ENCODE measurements around the gene NAPA. TPM values are rescaled to one million over a fixed set of nuclear protein-coding genes. Genes with fewer than 3 reads are reported as not detected.

Gene NAPA
- total RNA-seq, 4 donors from 2014 or later: 146 to 354 (median 213) TPM

DNA sequence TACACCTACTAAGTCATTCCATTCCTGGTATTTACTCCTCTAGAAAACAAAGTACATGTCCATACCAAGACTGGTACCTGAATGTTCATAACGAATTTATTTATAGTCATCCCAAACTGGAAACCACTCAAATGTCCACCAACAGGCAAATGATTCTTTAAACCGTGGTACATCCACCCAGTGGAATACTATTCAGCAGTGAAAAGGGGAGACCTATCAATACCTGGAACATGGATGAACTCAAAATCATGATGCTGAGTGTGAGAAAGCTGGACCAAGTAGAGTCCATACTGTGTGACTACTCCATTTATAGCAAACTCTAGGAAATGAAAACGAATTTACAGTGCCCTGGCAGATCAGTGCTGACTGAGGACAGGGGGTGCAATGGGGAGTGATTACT lies 11.9 kb upstream of the NAPA start:
- Histone ChIP-seq H3K9me3 (no peaks in the 10 kb centered on the region), H3K36me3 (no peaks in the 10 kb centered on the region), H3K4me3 (replicated peaks in 1 of 3) (no peak overlapping the region), H3K27ac (no peak overlapping the region), H3K27me3 (no peaks in the 10 kb centered on the region), H3K4me1 (peaks cover 12 to 20% of the 10 kb centered on the region in 2 donors)
- DNase-seq: no peak
- intact Hi-C loops (cut with DNase I): no loop called here
- TF ChIP-seq POLR2A (IDR thresholded peaks at IDR 0.05): no peak
- TF ChIP-seq, protein P1, sequence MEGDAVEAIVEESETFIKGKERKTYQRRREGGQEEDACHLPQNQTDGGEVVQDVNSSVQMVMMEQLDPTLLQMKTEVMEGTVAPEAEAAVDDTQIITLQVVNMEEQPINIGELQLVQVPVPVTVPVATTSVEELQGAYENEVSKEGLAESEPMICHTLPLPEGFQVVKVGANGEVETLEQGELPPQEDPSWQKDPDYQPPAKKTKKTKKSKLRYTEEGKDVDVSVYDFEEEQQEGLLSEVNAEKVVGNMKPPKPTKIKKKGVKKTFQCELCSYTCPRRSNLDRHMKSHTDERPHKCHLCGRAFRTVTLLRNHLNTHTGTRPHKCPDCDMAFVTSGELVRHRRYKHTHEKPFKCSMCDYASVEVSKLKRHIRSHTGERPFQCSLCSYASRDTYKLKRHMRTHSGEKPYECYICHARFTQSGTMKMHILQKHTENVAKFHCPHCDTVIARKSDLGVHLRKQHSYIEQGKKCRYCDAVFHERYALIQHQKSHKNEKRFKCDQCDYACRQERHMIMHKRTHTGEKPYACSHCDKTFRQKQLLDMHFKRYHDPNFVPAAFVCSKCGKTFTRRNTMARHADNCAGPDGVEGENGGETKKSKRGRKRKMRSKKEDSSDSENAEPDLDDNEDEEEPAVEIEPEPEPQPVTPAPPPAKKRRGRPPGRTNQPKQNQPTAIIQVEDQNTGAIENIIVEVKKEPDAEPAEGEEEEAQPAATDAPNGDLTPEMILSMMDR (IDR thresholded peaks at IDR 0.05): no peak
- WGBS, 2 donors: 92 to 93% methylated on average over 3 of the region's 3 CpGs

DNA sequence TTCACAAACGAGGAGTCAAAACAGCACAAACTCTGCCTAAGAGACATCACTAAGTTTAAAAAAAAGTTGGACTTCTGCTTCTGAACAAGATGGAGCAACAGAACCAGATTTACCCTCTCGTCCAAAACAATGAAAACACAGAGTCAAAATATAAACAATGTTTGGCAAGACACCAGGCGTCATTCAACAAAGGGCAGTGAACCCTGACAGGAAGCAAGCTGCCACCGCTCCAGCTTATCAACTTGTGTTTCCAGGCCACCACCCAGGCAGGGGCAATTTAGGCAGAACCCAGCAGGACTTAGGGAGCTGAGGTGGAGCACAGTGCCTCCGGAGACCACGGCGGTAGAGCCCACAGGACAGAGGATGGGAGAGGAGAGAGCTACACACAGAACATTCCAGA lies 8.6 kb upstream of the NAPA start:
- Histone ChIP-seq H3K4me3 (replicated peaks in 1 of 3) (no peak overlapping the region), H3K27me3 (no peaks in the 10 kb centered on the region), H3K4me1 (peaks cover 12 to 20% of the 10 kb centered on the region in 2 donors), H3K36me3 (no peaks in the 10 kb centered on the region), H3K9me3 (no peaks in the 10 kb centered on the region), H3K27ac (peak overlapping the region; percentile 65 to 75 (median 70))
- WGBS, 2 donors: 16 to 18% methylated on average over 7 of the region's 7 CpGs
- DNase-seq: peak; percentile 84 to 87
- TF ChIP-seq, protein P1 (IDR thresholded peaks at IDR 0.05): no peak
- no peak for TF ChIP-seq POLR2A (IDR thresholded peaks at IDR 0.05)
- intact Hi-C loops (cut with DNase I): no loop called here

DNA sequence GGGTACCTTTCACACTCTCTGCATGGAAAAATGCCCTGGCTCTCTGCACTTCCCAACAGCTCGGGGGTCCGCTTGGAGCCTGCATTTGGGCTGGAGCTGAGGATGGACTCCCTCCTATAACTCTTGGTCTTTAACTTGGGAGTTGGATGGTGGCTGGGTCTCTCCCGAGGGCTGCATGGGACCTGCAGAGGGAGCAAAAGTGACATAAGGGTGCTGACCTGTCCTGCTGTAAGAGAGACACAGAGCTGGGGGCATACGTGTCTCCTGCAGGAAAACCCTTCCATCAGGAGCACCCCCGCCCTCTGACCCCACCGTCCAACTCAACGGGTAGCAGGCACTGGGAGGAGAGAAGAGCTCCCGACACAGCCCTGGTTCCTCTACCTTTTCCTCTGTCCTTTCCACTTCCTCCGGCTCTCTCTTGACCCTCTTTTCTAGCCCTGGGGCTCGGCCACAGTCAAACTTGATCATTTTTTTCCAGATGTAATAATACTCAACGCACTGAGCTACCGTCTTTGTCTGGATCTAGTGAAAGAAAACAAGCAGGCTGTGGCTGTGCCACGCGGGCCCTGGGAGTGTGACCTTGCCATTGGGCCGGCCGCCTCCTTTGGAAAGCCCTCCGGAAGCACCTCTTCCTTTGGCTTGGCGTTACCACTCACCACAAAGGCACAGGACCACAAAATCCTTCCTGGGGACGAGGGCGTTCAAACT lies 6.8 kb upstream of the NAPA start:
- peaks cover 12 to 20% of the 10 kb centered on the region in 2 donors for H3K4me1 ChIP-seq
- no peaks in the 10 kb centered on the region for H3K9me3 ChIP-seq
- H3K27me3 ChIP-seq: no peaks in the 10 kb centered on the region
- no peak for DNase-seq
- peak overlapping the region in 2 of 3 donors; percentile 19 to 38 for H3K27ac ChIP-seq
- TF ChIP-seq, protein P1 (IDR thresholded peaks at IDR 0.05): no peak
- no peak for TF ChIP-seq POLR2A (IDR thresholded peaks at IDR 0.05)
- no peak overlapping the region for H3K4me3 ChIP-seq (replicated peaks in 1 of 3)
- no peaks in the 10 kb centered on the region for H3K36me3 ChIP-seq
- 73 to 81% methylated on average over 19 of the region's 20 CpGs for WGBS, 2 donors
- intact Hi-C loops (cut with DNase I): no loop called here

DNA sequence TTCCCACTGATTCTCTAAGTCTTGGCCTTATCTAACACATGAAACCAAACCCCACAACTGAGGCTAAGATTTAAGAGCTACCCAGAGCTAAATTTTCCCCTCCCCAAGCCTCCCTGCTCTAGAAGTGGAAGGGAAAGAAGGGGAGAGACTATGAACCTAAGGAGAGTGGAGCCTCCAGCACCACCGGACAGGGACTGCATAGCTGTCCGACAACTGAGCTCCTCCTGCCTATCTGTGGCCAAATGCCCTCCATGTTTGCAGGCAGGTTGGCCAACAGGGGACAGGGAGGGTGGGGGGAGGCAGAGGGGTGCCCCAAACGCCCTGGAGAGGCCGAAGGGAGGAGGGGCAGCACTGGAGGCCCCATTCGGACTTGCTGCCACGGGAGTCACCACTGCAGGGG lies 6.0 kb upstream of the NAPA start:
- H3K4me1 ChIP-seq: peaks cover 12 to 23% of the 10 kb centered on the region in 2 donors

DNA sequence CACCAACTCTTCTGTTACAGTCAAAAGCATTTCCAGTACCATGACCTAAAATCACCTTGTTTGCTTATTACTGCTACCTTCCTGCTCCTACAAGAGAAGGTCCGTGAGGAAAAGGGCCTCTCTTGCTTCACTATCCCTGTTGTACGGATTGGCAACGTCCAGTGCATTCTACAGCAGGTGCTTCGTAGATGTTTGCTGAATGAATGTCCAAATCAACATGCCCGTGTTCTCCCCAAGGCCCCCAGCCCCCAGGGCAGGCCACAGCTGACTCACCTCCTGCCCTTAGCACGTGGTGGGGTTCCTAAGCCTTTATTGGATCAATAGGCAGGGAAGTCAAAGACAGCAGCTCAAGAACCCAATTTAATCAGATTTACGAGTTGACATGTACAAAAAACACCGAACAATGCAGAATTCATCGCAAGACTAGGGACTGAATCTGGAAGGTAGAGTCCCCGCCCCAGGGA lies 5.5 kb upstream of the NAPA start:
- WGBS, 2 donors: 85 to 90% methylated on average over 10 of the region's 10 CpGs
- no peak for TF ChIP-seq POLR2A (IDR thresholded peaks at IDR 0.05)
- TF ChIP-seq, protein P1 (IDR thresholded peaks at IDR 0.05): no peak
- H3K9me3 ChIP-seq: no peaks in the 10 kb centered on the region
- intact Hi-C loops (cut with DNase I): no loop called here
- DNase-seq: no peak
- no peak overlapping the region for H3K4me3 ChIP-seq (replicated peaks in 1 of 3)
- no peaks in the 10 kb centered on the region for H3K36me3 ChIP-seq
- H3K4me1 ChIP-seq: peaks cover 16 to 26% of the 10 kb centered on the region in 2 donors
- H3K27ac ChIP-seq: no peak overlapping the region
- H3K27me3 ChIP-seq: no peaks in the 10 kb centered on the region

More for the DNA sequence above, 6.0 kb upstream of the NAPA start:
- no peaks in the 10 kb centered on the region for H3K36me3 ChIP-seq
- no peak for TF ChIP-seq POLR2A (IDR thresholded peaks at IDR 0.05)
- TF ChIP-seq, protein P1 (IDR thresholded peaks at IDR 0.05): no peak
- 77 to 81% methylated on average over 6 of the region's 6 CpGs for WGBS, 2 donors
- DNase-seq: no peak
- intact Hi-C loops (cut with DNase I): no loop called here
- H3K4me3 ChIP-seq (replicated peaks in 1 of 3): no peak overlapping the region
- H3K9me3 ChIP-seq: no peaks in the 10 kb centered on the region
- no peaks in the 10 kb centered on the region for H3K27me3 ChIP-seq
- no peak overlapping the region for H3K27ac ChIP-seq

Data from thyroid gland (tissue), 4 donors.